CD4-positive, CD25-positive, alpha-beta regulatory T cell (primary cell): ENCODE results near the gene DNTT. TPM values are rescaled to one million over a fixed set of nuclear protein-coding genes. Genes with fewer than 3 reads are reported as not detected.

Source experiments
- ATAC-seq, 2 donors: fragments of 150-1000 bp; cut with Tn5 transposase; one replicate each; pipeline ENCODE4 v1.10.0; 2021; ENCODE audit warnings: low read depth in 2 of 2, moderate number of reproducible peaks in 2 of 2, moderate library complexity in 1 of 2
- DNase-seq, 3 donors: peaks; one replicate each; pipeline versions ENCODE4 v3.0.0 to v3.0.0-alpha.2; 2012 to 2022; ENCODE audit warnings: mixed read lengths in 1 of 3
- H3K27ac ChIP-seq: one replicate; pipeline ENCODE4 v1.7.0; 2013; ENCODE audit warnings: mild to moderate bottlenecking, low read length; ENCODE audit not compliant: insufficient read depth, poor library complexity, severe bottlenecking
- H3K27me3 ChIP-seq: one replicate; pipeline ENCODE4 v1.7.0; 2013; ENCODE audit warnings: low read length; ENCODE audit not compliant: control insufficient read depth, insufficient read depth
- H3K36me3 ChIP-seq: one replicate; pipeline ENCODE4 v1.7.0; 2013; ENCODE audit warnings: mild to moderate bottlenecking, low read length, moderate library complexity; ENCODE audit not compliant: control insufficient read depth, insufficient read depth
- H3K4me1 ChIP-seq: 2 replicates; pipeline ENCODE4 v1.7.0; 2013; ENCODE audit warnings: mild to moderate bottlenecking, low read length; ENCODE audit not compliant: insufficient read depth, control insufficient read depth, poor library complexity, severe bottlenecking
- H3K4me3 ChIP-seq: one replicate; pipeline ENCODE4 v1.7.0; 2013; ENCODE audit warnings: low read depth, mild to moderate bottlenecking, low read length, moderate library complexity
- H3K9me3 ChIP-seq, 2 experiments: 1 replicate in 1 of 2; 2 replicates in 1 of 2; pipeline ENCODE4 v1.7.0; 2013; ENCODE audit warnings: low read length in 2 of 2, mild to moderate bottlenecking in 1 of 2, moderate library complexity in 1 of 2; ENCODE audit not compliant: control insufficient read depth in 2 of 2
- H3K27ac Mint-ChIP-seq, 3 donors: one replicate each; pipeline ENCODE4 v1.8.0; 2020 to 2022; ENCODE audit warnings: mild to moderate bottlenecking in 3 of 3, mixed read lengths in 3 of 3, moderate library complexity in 2 of 3
- H3K27me3 Mint-ChIP-seq: one replicate; pipeline ENCODE4 v1.8.0; 2022; ENCODE audit warnings: mild to moderate bottlenecking, mixed read lengths
- H3K36me3 Mint-ChIP-seq: one replicate; pipeline ENCODE4 v1.8.0; 2020; ENCODE audit warnings: mixed read lengths
- H3K4me1 Mint-ChIP-seq, 4 donors: one replicate each; pipeline ENCODE4 v1.8.0; 2020 to 2022; ENCODE audit warnings: mixed read lengths in 4 of 4, mild to moderate bottlenecking in 1 of 4
- H3K4me3 Mint-ChIP-seq, 4 donors: one replicate each; pipeline ENCODE4 v1.8.0; 2020 to 2022; ENCODE audit warnings: mild to moderate bottlenecking in 4 of 4, mixed read lengths in 4 of 4, moderate library complexity in 3 of 4
- H3K9me3 Mint-ChIP-seq, 7 donors: one replicate each; pipeline ENCODE4 v1.8.0; 2020 to 2022; ENCODE audit warnings: mixed read lengths in 7 of 7, mild to moderate bottlenecking in 3 of 7, moderate library complexity in 2 of 7
- polyA plus RNA-seq, 4 donors: library from polyadenylated mRNA; unstranded; fragments of 300-500 nt; fragmentation: Illumina TruSeq; gene quantifications; one replicate each; pipeline ENCODE4 v1.2.3, GENCODE V29; 2021
- total RNA-seq: library from RNA; stranded (reverse); gene quantifications from one replicate; pipeline ENCODE4 v1.2.3, GENCODE V29; 2022

Gene DNTT
- total and polyA plus RNA-seq, 5 donors from 2014 or later: 0.24 TPM; not detected in 4

GRCh38 chr10:96263176-96263575 is 41.1 kb upstream of the DNTT start:
- Mint-ChIP-seq H3K36me3 (no peaks in the 10 kb centered on the region), H3K4me3 (no peak overlapping the region), H3K27ac (no peak overlapping the region), H3K27me3 (peaks cover 14% of the 10 kb centered on the region), H3K4me1 (no peaks in the 10 kb centered on the region), H3K9me3 (peaks cover 0 to 2% (median 0%) of the 10 kb centered on the region in 7 donors)
- no peaks in the 10 kb centered on the region for H3K36me3 ChIP-seq
- DNase-seq (no peak), ATAC-seq (no peak)
- peaks cover 4% of the 10 kb centered on the region for H3K27me3 ChIP-seq
- no peaks in the 10 kb centered on the region for H3K9me3 ChIP-seq
- H3K27ac ChIP-seq: no peak overlapping the region
- no peaks in the 10 kb centered on the region for H3K4me1 ChIP-seq
- H3K4me3 ChIP-seq: no peak overlapping the region

GRCh38 chr10:96263669-96264068 is 40.6 kb upstream of the DNTT start:
- peaks cover 0 to 2% (median 0%) of the 10 kb centered on the region in 7 donors for H3K9me3 Mint-ChIP-seq
- H3K36me3 ChIP-seq: no peaks in the 10 kb centered on the region
- peaks cover 13% of the 10 kb centered on the region for H3K27me3 Mint-ChIP-seq
- H3K4me3 ChIP-seq: no peak overlapping the region
- no peak overlapping the region for H3K4me3 Mint-ChIP-seq
- H3K27ac ChIP-seq: no peak overlapping the region
- no peak overlapping the region for H3K27ac Mint-ChIP-seq
- no peaks in the 10 kb centered on the region for H3K4me1 ChIP-seq
- peaks cover 4% of the 10 kb centered on the region for H3K27me3 ChIP-seq
- H3K9me3 ChIP-seq: no peaks in the 10 kb centered on the region
- no peaks in the 10 kb centered on the region for H3K36me3 Mint-ChIP-seq
- DNase-seq (no peak), ATAC-seq (no peak)
- no peaks in the 10 kb centered on the region for H3K4me1 Mint-ChIP-seq

GRCh38 chr10:96264938-96265337 is 39.3 kb upstream of the DNTT start:
- Histone ChIP-seq H3K4me1 (no peaks in the 10 kb centered on the region), H3K27ac (no peak overlapping the region), H3K36me3 (no peaks in the 10 kb centered on the region), H3K9me3 (no peaks in the 10 kb centered on the region), H3K4me3 (no peak overlapping the region), H3K27me3 (peaks cover 4% of the 10 kb centered on the region)
- ATAC-seq (no peak), DNase-seq (no peak)
- Mint-ChIP-seq H3K36me3 (no peaks in the 10 kb centered on the region), H3K27ac (no peak overlapping the region), H3K9me3 (peaks cover 0 to 2% (median 0%) of the 10 kb centered on the region in 7 donors), H3K4me3 (no peak overlapping the region), H3K27me3 (peaks cover 22% of the 10 kb centered on the region), H3K4me1 (no peaks in the 10 kb centered on the region)

- Histone ChIP-seq H3K4me3 (no peak overlapping the region), H3K4me1 (no peaks in the 10 kb centered on the region), H3K27ac (no peak overlapping the region), H3K9me3 (no peaks in the 10 kb centered on the region), H3K36me3 (no peaks in the 10 kb centered on the region), H3K27me3 (peaks cover 4% of the 10 kb centered on the region)
- H3K36me3 Mint-ChIP-seq: no peaks in the 10 kb centered on the region
- H3K4me1 Mint-ChIP-seq: no peaks in the 10 kb centered on the region
- no peak for ATAC-seq
- H3K27ac Mint-ChIP-seq: no peak overlapping the region
- no peak for DNase-seq
- H3K4me3 Mint-ChIP-seq: no peak overlapping the region
- H3K9me3 Mint-ChIP-seq: peaks cover 0 to 2% (median 0%) of the 10 kb centered on the region in 7 donors
- peaks cover 27% of the 10 kb centered on the region for H3K27me3 Mint-ChIP-seq
These were observed 38.0 kb upstream of the DNTT start for GRCh38 chr10:96266118-96266770.

GRCh38 chr10:96267234-96267705 is 37.0 kb upstream of the DNTT start:
- Histone ChIP-seq H3K27me3 (peaks cover 5% of the 10 kb centered on the region), H3K4me1 (no peaks in the 10 kb centered on the region), H3K27ac (no peak overlapping the region), H3K4me3 (no peak overlapping the region), H3K36me3 (no peaks in the 10 kb centered on the region), H3K9me3 (no peaks in the 10 kb centered on the region)
- Mint-ChIP-seq H3K27ac (no peak overlapping the region), H3K4me1 (no peaks in the 10 kb centered on the region), H3K4me3 (no peak overlapping the region), H3K9me3 (peaks cover 0 to 2% (median 0%) of the 10 kb centered on the region in 7 donors), H3K27me3 (peaks cover 27% of the 10 kb centered on the region), H3K36me3 (no peaks in the 10 kb centered on the region)
- no peak for DNase-seq
- no peak for ATAC-seq

- Mint-ChIP-seq H3K9me3 (peaks cover 0 to 2% (median 0%) of the 10 kb centered on the region in 7 donors), H3K4me3 (no peak overlapping the region), H3K36me3 (no peaks in the 10 kb centered on the region), H3K4me1 (no peaks in the 10 kb centered on the region), H3K27me3 (peaks cover 20% of the 10 kb centered on the region), H3K27ac (no peak overlapping the region)
- Histone ChIP-seq H3K9me3 (no peaks in the 10 kb centered on the region), H3K4me1 (no peaks in the 10 kb centered on the region), H3K27ac (no peak overlapping the region), H3K27me3 (peaks cover 7% of the 10 kb centered on the region), H3K36me3 (no peaks in the 10 kb centered on the region), H3K4me3 (no peak overlapping the region)
- no peak for DNase-seq
- ATAC-seq: no peak
These were observed 35.8 kb upstream of the DNTT start for GRCh38 chr10:96268341-96268909.

GRCh38 chr10:96269438-96270300 is 34.6 kb upstream of the DNTT start:
- Histone ChIP-seq H3K27ac (no peak overlapping the region), H3K27me3 (peaks cover 7% of the 10 kb centered on the region), H3K36me3 (no peaks in the 10 kb centered on the region), H3K9me3 (no peaks in the 10 kb centered on the region), H3K4me3 (no peak overlapping the region), H3K4me1 (no peaks in the 10 kb centered on the region)
- H3K27ac Mint-ChIP-seq: no peak overlapping the region
- DNase-seq (no peak), ATAC-seq (no peak)
- H3K4me3 Mint-ChIP-seq: no peak overlapping the region
- no peaks in the 10 kb centered on the region for H3K4me1 Mint-ChIP-seq
- H3K27me3 Mint-ChIP-seq: peaks cover 18% of the 10 kb centered on the region
- peaks cover 0 to 2% (median 0%) of the 10 kb centered on the region in 7 donors for H3K9me3 Mint-ChIP-seq
- no peaks in the 10 kb centered on the region for H3K36me3 Mint-ChIP-seq
